Eye (tissue), 1 donor: ENCODE data around the gene FXYD1.

Source experiments
- DNase-seq: peaks from one replicate; pipeline ENCODE4 v3.0.0-alpha.2; 2015

The FXYD1 gene

DNA sequence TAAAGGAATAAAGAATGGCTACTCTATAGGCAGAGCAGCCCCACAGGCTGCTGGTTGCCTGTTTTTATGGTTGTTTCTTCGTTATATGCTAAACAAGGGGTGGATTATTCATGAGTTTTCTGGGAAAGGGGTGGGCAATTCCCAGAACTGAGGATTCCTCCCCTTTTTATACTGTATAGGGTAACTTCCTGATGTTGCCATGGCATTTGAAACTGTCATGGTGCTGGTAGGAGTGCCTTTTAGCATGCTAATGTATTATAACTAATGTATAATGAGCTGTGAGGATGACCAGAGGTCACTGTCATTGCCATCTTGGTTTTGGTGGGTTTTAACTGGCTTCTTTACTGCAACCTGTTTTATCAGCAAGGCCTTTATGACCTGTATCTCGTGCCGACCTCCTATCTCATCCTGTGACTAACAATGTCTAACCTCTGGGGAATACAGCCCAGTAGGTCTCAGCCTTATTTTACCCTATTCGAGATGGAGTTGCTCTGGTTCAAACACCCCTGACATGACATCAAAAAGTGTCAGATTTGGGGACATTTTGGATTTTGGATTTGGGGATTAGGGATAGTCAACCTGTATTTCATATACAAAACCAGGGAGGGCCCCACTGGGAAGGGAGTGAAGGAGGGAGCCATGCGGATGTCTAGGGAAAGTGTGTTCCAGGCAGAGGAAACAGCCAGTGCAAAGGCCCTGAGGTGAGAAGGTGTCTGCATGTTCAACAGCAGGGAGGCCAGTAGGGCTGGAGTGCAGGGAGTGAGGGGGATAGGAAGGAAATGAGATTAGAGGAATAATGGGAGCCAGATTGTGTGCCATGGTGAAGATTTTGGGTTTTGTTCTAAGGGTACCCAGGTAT lies 26.8 kb downstream of the FXYD1 start:
- DNase-seq, result no peak

GRCh38 chr19:35166100-35167063 lies 27.8 kb downstream of the FXYD1 start:
- DNase-seq, result no peak

- no peak for DNase-seq
Measured at GRCh38 chr19:35167251-35168119, 28.9 kb downstream of the FXYD1 start.

GRCh38 chr19:35168196-35168595 lies 29.6 kb downstream of the FXYD1 start:
- DNase-seq, result no peak

DNA sequence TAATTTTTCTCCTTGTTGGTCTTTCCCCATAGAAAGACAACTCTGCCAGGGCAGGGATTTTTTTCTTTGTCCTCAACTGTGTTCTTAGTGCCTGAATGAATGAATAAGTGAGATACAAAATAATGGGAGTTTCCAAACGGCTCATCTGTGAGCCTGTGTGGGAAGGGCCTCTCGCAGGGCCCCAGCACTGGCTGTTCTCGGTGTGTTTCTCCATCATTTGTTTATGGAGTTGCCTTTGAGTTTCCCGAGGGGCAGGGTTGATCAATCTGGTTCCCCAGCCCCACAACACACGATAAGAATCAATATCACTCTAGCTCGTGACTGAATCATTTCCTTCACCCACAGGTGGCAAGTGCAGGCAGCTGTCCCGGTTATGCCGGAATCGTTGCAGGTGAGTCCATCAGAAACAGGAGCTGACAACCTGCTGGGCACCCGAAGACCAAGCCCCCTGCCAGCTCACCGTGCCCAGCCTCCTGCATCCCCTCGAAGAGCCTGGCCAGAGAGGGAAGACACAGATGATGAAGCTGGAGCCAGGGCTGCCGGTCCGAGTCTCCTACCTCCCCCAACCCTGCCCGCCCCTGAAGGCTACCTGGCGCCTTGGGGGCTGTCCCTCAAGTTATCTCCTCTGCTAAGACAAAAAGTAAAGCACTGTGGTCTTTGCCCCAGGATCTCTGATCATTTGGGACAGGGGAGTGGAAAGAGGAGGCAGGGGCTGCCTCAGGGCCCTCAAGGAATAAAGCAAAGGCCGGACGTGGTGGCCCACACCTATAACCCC lies 30.8 kb downstream of the FXYD1 start:
- DNase-seq, result no peak

GRCh38 chr19:35170359-35171061 lies 31.9 kb downstream of the FXYD1 start:
- no peak for DNase-seq

DNA sequence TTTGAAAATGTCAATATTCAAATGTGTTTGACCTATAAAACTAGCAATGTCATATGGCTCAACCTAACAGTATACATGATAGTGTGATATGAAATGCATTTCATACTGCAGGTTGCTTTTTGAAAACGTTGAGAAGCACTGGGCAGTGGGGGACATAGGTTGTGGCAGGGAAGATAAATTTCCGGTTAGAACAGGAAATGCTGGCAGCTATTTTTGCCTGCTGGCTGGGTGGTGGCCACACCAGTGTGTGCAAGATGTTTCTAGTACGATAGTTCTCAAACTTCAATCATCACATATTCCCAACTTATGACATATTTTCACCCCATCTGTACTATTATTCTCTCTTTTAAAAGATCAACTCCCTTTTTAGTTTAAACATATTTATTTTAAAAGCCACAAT lies 33.1 kb downstream of the FXYD1 start:
- no peak for DNase-seq

DNA sequence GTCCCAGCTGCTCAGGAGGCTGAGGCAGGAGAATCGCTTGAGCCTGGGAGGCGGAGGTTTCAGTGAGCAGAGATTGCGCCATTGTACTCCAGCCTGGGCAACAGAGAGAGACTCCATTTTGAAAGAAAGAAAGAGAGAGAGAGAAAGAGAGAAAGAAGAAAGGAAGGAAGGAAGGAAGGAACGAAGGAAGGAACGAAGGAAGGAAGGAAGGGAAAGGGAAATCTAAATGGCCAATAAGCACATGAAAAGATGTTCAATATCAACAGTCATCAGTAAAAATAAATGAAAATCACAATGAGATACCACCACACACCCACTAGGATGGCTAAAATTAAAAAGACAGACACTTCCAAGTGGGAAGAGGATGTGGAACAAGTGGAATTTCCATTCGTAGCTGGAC lies 35.6 kb downstream of the FXYD1 start:
- DNase-seq, result no peak

GRCh38 chr19:35176181-35176570 lies 37.6 kb downstream of the FXYD1 start:
- DNase-seq, result no peak

DNA sequence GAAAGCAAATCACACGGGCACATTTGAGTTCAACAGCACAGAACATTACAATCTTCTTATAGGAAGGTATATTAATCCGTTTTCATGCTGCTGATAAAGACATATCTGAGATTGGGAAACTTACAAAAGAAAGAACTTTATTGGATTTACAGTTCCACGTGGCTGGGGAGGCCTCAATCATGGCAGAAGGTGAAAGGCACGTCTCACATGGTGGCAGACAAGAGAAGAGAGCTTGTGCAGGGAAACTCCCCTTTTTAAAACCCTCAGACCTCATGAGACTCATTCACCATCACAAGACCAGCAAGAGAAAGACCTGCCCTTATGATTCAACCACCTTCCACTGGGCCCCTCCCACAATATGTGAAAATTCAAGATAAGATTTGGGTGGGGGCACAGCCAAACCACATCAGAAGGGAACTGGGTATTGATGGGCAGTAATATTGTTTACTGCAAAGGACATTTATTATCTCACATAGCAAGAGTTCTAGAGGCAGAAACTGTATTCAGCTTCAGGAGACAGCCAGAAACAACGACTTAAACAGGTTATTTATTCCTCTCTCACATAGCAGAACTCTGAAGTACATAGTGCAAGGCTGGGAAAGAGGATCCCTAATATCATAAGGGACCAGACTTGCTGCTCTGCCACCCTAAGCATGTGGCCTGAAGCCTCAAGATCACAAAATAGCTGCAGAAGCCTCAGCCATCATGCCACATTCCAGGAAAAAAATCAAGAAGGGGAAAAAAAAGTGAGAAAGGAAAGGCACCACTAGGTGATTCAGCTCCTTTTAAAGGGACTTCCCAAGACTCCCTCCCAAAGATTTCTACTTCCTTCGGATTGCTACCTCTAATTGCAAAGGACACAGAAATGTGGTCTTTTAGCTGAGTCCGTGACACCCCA lies 39.0 kb downstream of the FXYD1 start:
- no peak for DNase-seq

- DNase-seq, result no peak
Measured at GRCh38 chr19:35178701-35179100, 40.1 kb downstream of the FXYD1 start.

- DNase-seq, result no peak
Measured at GRCh38 chr19:35179830-35180229, 41.2 kb downstream of the FXYD1 start.

DNA sequence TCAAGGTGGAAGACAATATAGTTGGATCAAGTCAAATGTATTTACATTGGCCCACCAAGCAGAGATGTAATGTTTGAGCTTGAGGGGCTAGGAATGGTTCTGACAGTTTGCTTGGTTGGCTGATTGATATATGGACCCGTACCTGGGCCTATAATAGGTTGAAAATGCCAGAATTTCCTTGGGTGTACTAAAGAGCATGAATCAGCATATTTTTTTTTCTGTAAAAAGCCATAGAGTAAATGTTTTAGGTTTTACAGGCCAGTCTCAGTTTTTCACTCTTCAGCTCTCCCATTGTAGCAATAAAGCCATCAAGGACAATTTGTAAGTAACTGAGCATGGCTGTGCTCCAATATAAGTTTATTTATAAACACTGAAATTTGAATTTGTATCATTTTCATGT lies 42.8 kb downstream of the FXYD1 start:
- no peak for DNase-seq

GRCh38 chr19:35184267-35184666 lies 45.6 kb downstream of the FXYD1 start:
- no peak for DNase-seq

- no peak for DNase-seq
Measured at GRCh38 chr19:35184884-35185283, 46.3 kb downstream of the FXYD1 start.
